Body of pancreas (tissue), 4 donors: ENCODE results near the gene AFF3.

Experiments used
- POLR2A ChIP-seq, 3 donors: fragments of 450-650 bp; IDR thresholded peaks; one replicate each; pipeline ENCODE4 v1.6.1; 2016; ENCODE audit warnings: antibody characterized with exemption in 3 of 3, mild to moderate bottlenecking in 2 of 3
- TF ChIP-seq, protein P1 (sequence below), 7 experiments: fragments of 450-650 bp in 4 of 7; fragments of 200-600 bp in 3 of 7; sonication (generic) in 3 of 7; IDR thresholded peaks; one replicate each; pipeline ENCODE4 v1.5.1; 2016 to 2019; ENCODE audit warnings: antibody characterized with exemption in 7 of 7

DNA sequence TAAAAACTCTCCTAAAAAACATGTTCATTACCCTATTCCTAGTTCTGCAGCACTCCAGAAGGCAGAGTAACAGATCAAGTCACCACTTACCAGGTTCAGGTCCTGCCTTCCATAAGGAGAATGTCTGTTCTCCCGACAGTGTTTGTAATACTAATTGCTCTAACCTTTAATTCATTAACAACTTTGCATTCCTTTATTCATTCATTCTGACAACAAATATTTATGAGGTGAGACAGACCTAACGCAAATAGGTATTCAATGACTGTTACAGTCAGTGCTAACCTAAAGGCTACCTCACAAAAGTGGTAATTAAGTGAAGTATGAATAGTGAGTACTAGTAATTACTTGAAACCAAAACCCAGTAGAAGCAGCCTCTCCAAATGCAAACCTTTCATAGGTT lies 224.0 kb downstream of the AFF3 start:
- TF ChIP-seq, protein P1, sequence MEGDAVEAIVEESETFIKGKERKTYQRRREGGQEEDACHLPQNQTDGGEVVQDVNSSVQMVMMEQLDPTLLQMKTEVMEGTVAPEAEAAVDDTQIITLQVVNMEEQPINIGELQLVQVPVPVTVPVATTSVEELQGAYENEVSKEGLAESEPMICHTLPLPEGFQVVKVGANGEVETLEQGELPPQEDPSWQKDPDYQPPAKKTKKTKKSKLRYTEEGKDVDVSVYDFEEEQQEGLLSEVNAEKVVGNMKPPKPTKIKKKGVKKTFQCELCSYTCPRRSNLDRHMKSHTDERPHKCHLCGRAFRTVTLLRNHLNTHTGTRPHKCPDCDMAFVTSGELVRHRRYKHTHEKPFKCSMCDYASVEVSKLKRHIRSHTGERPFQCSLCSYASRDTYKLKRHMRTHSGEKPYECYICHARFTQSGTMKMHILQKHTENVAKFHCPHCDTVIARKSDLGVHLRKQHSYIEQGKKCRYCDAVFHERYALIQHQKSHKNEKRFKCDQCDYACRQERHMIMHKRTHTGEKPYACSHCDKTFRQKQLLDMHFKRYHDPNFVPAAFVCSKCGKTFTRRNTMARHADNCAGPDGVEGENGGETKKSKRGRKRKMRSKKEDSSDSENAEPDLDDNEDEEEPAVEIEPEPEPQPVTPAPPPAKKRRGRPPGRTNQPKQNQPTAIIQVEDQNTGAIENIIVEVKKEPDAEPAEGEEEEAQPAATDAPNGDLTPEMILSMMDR (IDR thresholded peaks at IDR 0.05), result no peak
- no peak for TF ChIP-seq POLR2A (IDR thresholded peaks at IDR 0.05)
